Caco-2 (cell line): ENCODE data around the gene AKAP9. TPM values are rescaled to one million over a fixed set of nuclear protein-coding genes. Genes with fewer than 3 reads are reported as not detected.

Experiments
- BruUV-seq: library from RNA; stranded (reverse); fragments of 400-500 nt; replicated peaks from 2 replicates; lab custom pipeline; 2021; lab: Mats Ljungman, UMichigan
- CTCF ChIA-PET: fragments of 300-600 bp; sonication (Branson Sonifier 250); formaldehyde crosslinking; loops from one replicate; lab custom pipeline; 2022; ENCODE audit warnings: antibody characterized with exemption; lab: Charles Lee
- POLR2A ChIA-PET: fragments of 300-600 bp; sonication (Branson Sonifier 250); formaldehyde crosslinking; loops from one replicate; lab custom pipeline; 2022; ENCODE audit warnings: antibody characterized with exemption; lab: Charles Lee
- DNase-seq, 2 experiments: peaks; one replicate each; pipeline versions ENCODE4 v3.0.0 to v3.0.0-alpha.2; 2020 to 2022
- H3K27me3 ChIP-seq: replicated peaks from 2 replicates; pipeline ENCODE4 v1.6.0; 2011; ENCODE audit warnings: low read length; ENCODE audit not compliant: control insufficient read depth, insufficient read depth
- H3K36me3 ChIP-seq: 2 replicates; pipeline ENCODE4 v1.5.1; 2011; ENCODE audit warnings: low read length; ENCODE audit not compliant: control insufficient read depth, insufficient read depth
- H3K4me1 ChIP-seq: fragments of 250-450 bp; sonication (Bioruptor Pico); 2 replicates; pipeline ENCODE4 v1.5.1; 2020; ENCODE audit warnings: mild to moderate bottlenecking
- H3K4me3 ChIP-seq: 2 replicates; pipeline ENCODE4 v1.5.1; 2011; ENCODE audit warnings: low read depth, mild to moderate bottlenecking, control low read depth, low read length
- H3K9me3 ChIP-seq: fragments of 250-450 bp; sonication (Bioruptor Pico); 2 replicates; pipeline ENCODE4 v1.5.1; 2020; ENCODE audit warnings: mild to moderate bottlenecking, moderate library complexity
- H3K27ac Mint-ChIP-seq: one replicate; pipeline ENCODE4 v1.8.0; 2022; ENCODE audit warnings: mixed read lengths; ENCODE audit not compliant: unreplicated experiment
- H3K27me3 Mint-ChIP-seq: one replicate; pipeline ENCODE4 v1.8.0; 2022; ENCODE audit warnings: mixed read lengths; ENCODE audit not compliant: insufficient read depth, unreplicated experiment
- H3K36me3 Mint-ChIP-seq: one replicate; pipeline ENCODE4 v1.8.0; 2022; ENCODE audit warnings: mild to moderate bottlenecking, mixed read lengths; ENCODE audit not compliant: insufficient read depth, unreplicated experiment
- H3K4me1 Mint-ChIP-seq: one replicate; pipeline ENCODE4 v1.8.0; 2022; ENCODE audit warnings: low read depth, mixed read lengths; ENCODE audit not compliant: unreplicated experiment
- H3K4me3 Mint-ChIP-seq: one replicate; pipeline ENCODE4 v1.8.0; 2022; ENCODE audit warnings: mild to moderate bottlenecking, moderate library complexity, mixed read lengths; ENCODE audit not compliant: unreplicated experiment
- H3K9me3 Mint-ChIP-seq: one replicate; pipeline ENCODE4 v1.8.0; 2022; ENCODE audit warnings: mixed read lengths; ENCODE audit not compliant: unreplicated experiment
- intact Hi-C: fragments of 100-400 bp; cut with micrococcal nuclease; formaldehyde crosslinking; loops from one replicate; pipeline ENCODE4 v1.10.0; 2022; ENCODE audit not compliant: unreplicated experiment
- total RNA-seq: library from RNA; stranded (reverse); gene quantifications from 2 replicates; pipeline ENCODE4 v1.2.3, GENCODE V29; 2022
- TF ChIP-seq, protein P1 (sequence below), 2 experiments: fragments of 200-600 bp in 1 of 2; IDR thresholded peaks; 1 replicate in 1 of 2; 2 replicates in 1 of 2; pipeline versions ENCODE4 v1.5.1 to v1.8.0; 2011 to 2022; ENCODE audit warnings: antibody characterized with exemption in 1 of 2, control low read depth in 1 of 2, inconsistent platforms in 1 of 2, low read depth in 1 of 2, low read length in 1 of 2, mild to moderate bottlenecking in 1 of 2, moderate library complexity in 1 of 2; ENCODE audit not compliant: insufficient read depth in 1 of 2, severe bottlenecking in 1 of 2, unreplicated experiment in 1 of 2

Gene AKAP9
- total RNA-seq, 1 experiment from 2014 or later = 79.4 TPM

GRCh38 chr7:92010215-92010614 lies 69.6 kb downstream of the AKAP9 start:
- H3K4me3 ChIP-seq = no peak overlapping the region
- no TSS peak for BruUV-seq
- TF ChIP-seq, protein P1, sequence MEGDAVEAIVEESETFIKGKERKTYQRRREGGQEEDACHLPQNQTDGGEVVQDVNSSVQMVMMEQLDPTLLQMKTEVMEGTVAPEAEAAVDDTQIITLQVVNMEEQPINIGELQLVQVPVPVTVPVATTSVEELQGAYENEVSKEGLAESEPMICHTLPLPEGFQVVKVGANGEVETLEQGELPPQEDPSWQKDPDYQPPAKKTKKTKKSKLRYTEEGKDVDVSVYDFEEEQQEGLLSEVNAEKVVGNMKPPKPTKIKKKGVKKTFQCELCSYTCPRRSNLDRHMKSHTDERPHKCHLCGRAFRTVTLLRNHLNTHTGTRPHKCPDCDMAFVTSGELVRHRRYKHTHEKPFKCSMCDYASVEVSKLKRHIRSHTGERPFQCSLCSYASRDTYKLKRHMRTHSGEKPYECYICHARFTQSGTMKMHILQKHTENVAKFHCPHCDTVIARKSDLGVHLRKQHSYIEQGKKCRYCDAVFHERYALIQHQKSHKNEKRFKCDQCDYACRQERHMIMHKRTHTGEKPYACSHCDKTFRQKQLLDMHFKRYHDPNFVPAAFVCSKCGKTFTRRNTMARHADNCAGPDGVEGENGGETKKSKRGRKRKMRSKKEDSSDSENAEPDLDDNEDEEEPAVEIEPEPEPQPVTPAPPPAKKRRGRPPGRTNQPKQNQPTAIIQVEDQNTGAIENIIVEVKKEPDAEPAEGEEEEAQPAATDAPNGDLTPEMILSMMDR (IDR thresholded peaks at IDR 0.05; ENCODE audit: insufficient read depth in 1 of 2, low read depth in 1 of 2, low read length in 1 of 2, severe bottlenecking in 1 of 2, unreplicated experiment in 1 of 2) = no peak
- Mint-ChIP-seq H3K4me1 (no peaks in the 10 kb centered on the region), H3K36me3 (peaks cover 89% of the 10 kb centered on the region), H3K27ac (peak overlapping the region; percentile 55), H3K9me3 (peaks cover 47% of the 10 kb centered on the region), H3K27me3 (no peaks in the 10 kb centered on the region), H3K4me3 (no peak overlapping the region)
- peaks cover 1% of the 10 kb centered on the region; the same call in 1 of the 2 replicates for H3K36me3 ChIP-seq
- H3K9me3 ChIP-seq = peaks cover 40% of the 10 kb centered on the region
- ChIA-PET POLR2A (no interaction called here), CTCF (no interaction called here)
- H3K27me3 ChIP-seq = no peaks in the 10 kb centered on the region
- intact Hi-C loops = loop anchor here (1.0 kb wide), 1 partner anchor 32 kb away; no protein-coding TSS in a partner anchor
- H3K4me1 ChIP-seq = peaks cover 8% of the 10 kb centered on the region; the same call in 1 of the 2 replicates
- peak; percentile 64 to 69 for DNase-seq

- no TSS peak for BruUV-seq
- ChIA-PET POLR2A (no interaction called here), CTCF (no interaction called here)
- no peaks in the 10 kb centered on the region; the same call in 1 of the 2 replicates for H3K36me3 ChIP-seq
- Mint-ChIP-seq H3K9me3 (peaks cover 28% of the 10 kb centered on the region), H3K36me3 (peaks cover 68% of the 10 kb centered on the region), H3K27ac (no peak overlapping the region), H3K4me3 (no peak overlapping the region), H3K4me1 (no peaks in the 10 kb centered on the region), H3K27me3 (no peaks in the 10 kb centered on the region)
- intact Hi-C loops = no loop called here
- H3K9me3 ChIP-seq = peaks cover 35% of the 10 kb centered on the region
- H3K4me1 ChIP-seq = peaks cover 8% of the 10 kb centered on the region; the same call in 1 of the 2 replicates
- TF ChIP-seq, protein P1 (IDR thresholded peaks at IDR 0.05; ENCODE audit: insufficient read depth in 1 of 2, low read depth in 1 of 2, low read length in 1 of 2, severe bottlenecking in 1 of 2, unreplicated experiment in 1 of 2) = no peak
- no peak for DNase-seq
- H3K27me3 ChIP-seq = no peaks in the 10 kb centered on the region
- H3K4me3 ChIP-seq = no peak overlapping the region
Measured at GRCh38 chr7:92013611-92014010, 72.9 kb downstream of the AKAP9 start.

DNA sequence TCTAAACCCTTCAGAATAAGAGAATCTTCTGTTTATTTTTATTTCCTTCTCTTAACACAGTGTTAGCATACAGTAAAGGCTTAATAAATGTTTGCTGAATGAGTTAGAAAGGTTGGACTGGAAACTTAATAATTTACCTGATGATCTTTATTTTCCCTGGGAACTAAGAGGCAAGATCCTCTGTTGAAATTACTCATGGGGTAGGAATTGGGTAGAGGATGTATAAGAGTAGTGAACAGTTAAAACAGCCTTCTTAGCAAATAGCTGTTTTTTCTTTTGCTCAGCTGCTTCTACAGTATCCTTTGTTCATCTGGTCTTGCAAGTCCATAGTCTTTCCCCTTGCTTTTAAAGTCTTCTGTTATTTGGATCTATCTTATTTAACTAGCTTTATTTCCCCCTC lies 80.0 kb downstream of the AKAP9 start:
- Mint-ChIP-seq H3K9me3 (peaks cover 1% of the 10 kb centered on the region), H3K27me3 (no peaks in the 10 kb centered on the region), H3K4me1 (peaks cover 14% of the 10 kb centered on the region), H3K27ac (peak overlapping the region; percentile 27), H3K36me3 (peaks cover 36% of the 10 kb centered on the region), H3K4me3 (no peak overlapping the region)
- ChIA-PET POLR2A (no interaction called here), CTCF (interaction anchor here (0.5 kb wide), 1 partner anchor 80 kb away, joined by 3 read pairs; the partner anchor contains the start of gene AKAP9)
- TF ChIP-seq, protein P1 (IDR thresholded peaks at IDR 0.05; ENCODE audit: insufficient read depth in 1 of 2, low read depth in 1 of 2, low read length in 1 of 2, severe bottlenecking in 1 of 2, unreplicated experiment in 1 of 2) = no peak
- H3K4me3 ChIP-seq = no peak overlapping the region
- intact Hi-C loops = no loop called here
- no peaks in the 10 kb centered on the region for H3K27me3 ChIP-seq
- H3K9me3 ChIP-seq = no peaks in the 10 kb centered on the region
- no TSS peak for BruUV-seq
- H3K4me1 ChIP-seq = no peaks in the 10 kb centered on the region
- no peaks in the 10 kb centered on the region for H3K36me3 ChIP-seq
- DNase-seq = no peak
